Skeletal muscle tissue (tissue), 1 donor: ENCODE results near the gene PCDHGA1. TPM values are rescaled to one million over a fixed set of nuclear protein-coding genes. Genes with fewer than 3 reads are reported as not detected.

Experiments used
- total RNA-seq: library from RNA; depleted of rRNA; stranded (reverse); fragments of >200 nt; gene quantifications from one replicate; pipeline ENCODE4 v1.2.3, GENCODE V29; 2014

PCDHGA1 gene
- total RNA-seq, 1 donor from 2014 or later: 0.52 TPM

Other genes starting within 250 kb of the PCDHGA1 start
- gene PCDHB2, start 235.9 kb upstream of the PCDHGA1 start, total RNA-seq: 2.6 TPM
- 1.6 TPM for gene PCDHB3, start 230.0 kb upstream of the PCDHGA1 start, total RNA-seq
- 1.6 TPM for gene PCDHB4, start 208.7 kb upstream of the PCDHGA1 start, total RNA-seq
- 3.1 TPM for gene PCDHB5, start 195.3 kb upstream of the PCDHGA1 start, total RNA-seq
- gene PCDHB6, start 180.5 kb upstream of the PCDHGA1 start, total RNA-seq: 0.52 TPM
- 2.1 TPM for gene PCDHB7, start 157.9 kb upstream of the PCDHGA1 start, total RNA-seq
- 1.6 TPM for gene PCDHB8, start 152.7 kb upstream of the PCDHGA1 start, total RNA-seq
- gene PCDHB16, start 148.1 kb upstream of the PCDHGA1 start, total RNA-seq: 1.6 TPM
- gene PCDHB9, start 143.4 kb upstream of the PCDHGA1 start, total RNA-seq: 1.0 TPM
- 2.6 TPM for gene PCDHB10, start 138.2 kb upstream of the PCDHGA1 start, total RNA-seq
- 4.2 TPM for gene PCDHB11, start 130.9 kb upstream of the PCDHGA1 start, total RNA-seq
- 1.6 TPM for gene PCDHB12, start 121.8 kb upstream of the PCDHGA1 start, total RNA-seq
- 1.6 TPM for gene PCDHB13, start 116.6 kb upstream of the PCDHGA1 start, total RNA-seq
- 4.2 TPM for gene PCDHB14, start 107.2 kb upstream of the PCDHGA1 start, total RNA-seq
- 4.2 TPM for gene PCDHB15, start 85.1 kb upstream of the PCDHGA1 start, total RNA-seq
- gene SLC25A2, start 26.5 kb upstream of the PCDHGA1 start, total RNA-seq: 0.52 TPM
- 72.0 TPM for gene TAF7, start 9.7 kb upstream of the PCDHGA1 start, total RNA-seq
- 1.6 TPM for gene PCDHGA2, start 8.2 kb downstream of the PCDHGA1 start, total RNA-seq
- gene PCDHGA3, start 13.3 kb downstream of the PCDHGA1 start, total RNA-seq: 2.1 TPM
- gene PCDHGB1, start 19.6 kb downstream of the PCDHGA1 start, total RNA-seq: 1.6 TPM
- 1.0 TPM for gene PCDHGA4, start 24.5 kb downstream of the PCDHGA1 start, total RNA-seq
- gene PCDHGB2, start 29.5 kb downstream of the PCDHGA1 start, total RNA-seq: 2.1 TPM
- gene PCDHGA5, start 33.6 kb downstream of the PCDHGA1 start, total RNA-seq: 2.1 TPM
- 3.1 TPM for gene PCDHGB3, start 39.7 kb downstream of the PCDHGA1 start, total RNA-seq
- 4.2 TPM for gene PCDHGA6, start 43.4 kb downstream of the PCDHGA1 start, total RNA-seq
- 3.7 TPM for gene PCDHGA7, start 52.2 kb downstream of the PCDHGA1 start, total RNA-seq
- 4.7 TPM for gene PCDHGB4, start 57.2 kb downstream of the PCDHGA1 start, total RNA-seq
- gene PCDHGA8, start 62.1 kb downstream of the PCDHGA1 start, total RNA-seq: 3.7 TPM
- 3.7 TPM for gene PCDHGB5, start 67.4 kb downstream of the PCDHGA1 start, total RNA-seq
- 4.7 TPM for gene PCDHGA9, start 72.3 kb downstream of the PCDHGA1 start, total RNA-seq
- 5.2 TPM for gene PCDHGB6, start 77.5 kb downstream of the PCDHGA1 start, total RNA-seq
- gene PCDHGA10, start 82.5 kb downstream of the PCDHGA1 start, total RNA-seq: 4.2 TPM
- 7.3 TPM for gene PCDHGB7, start 87.2 kb downstream of the PCDHGA1 start, total RNA-seq
- gene PCDHGA11, start 90.5 kb downstream of the PCDHGA1 start, total RNA-seq: 6.8 TPM
- 3.1 TPM for gene PCDHGA12, start 100.0 kb downstream of the PCDHGA1 start, total RNA-seq
- 38.1 TPM for gene PCDHGC3, start 145.5 kb downstream of the PCDHGA1 start, total RNA-seq
- 3.7 TPM for gene PCDHGC4, start 154.5 kb downstream of the PCDHGA1 start, total RNA-seq
- 2.1 TPM for gene PCDHGC5, start 158.6 kb downstream of the PCDHGA1 start, total RNA-seq